Measurements from ENCODE around the gene OGFRL1.
"Not testable (repeated sequence)": the region's sequence is repeated elsewhere in the genome, so short reads cannot be mapped to it uniquely, and the experiment has no call there.

The OGFRL1 gene

DNA sequence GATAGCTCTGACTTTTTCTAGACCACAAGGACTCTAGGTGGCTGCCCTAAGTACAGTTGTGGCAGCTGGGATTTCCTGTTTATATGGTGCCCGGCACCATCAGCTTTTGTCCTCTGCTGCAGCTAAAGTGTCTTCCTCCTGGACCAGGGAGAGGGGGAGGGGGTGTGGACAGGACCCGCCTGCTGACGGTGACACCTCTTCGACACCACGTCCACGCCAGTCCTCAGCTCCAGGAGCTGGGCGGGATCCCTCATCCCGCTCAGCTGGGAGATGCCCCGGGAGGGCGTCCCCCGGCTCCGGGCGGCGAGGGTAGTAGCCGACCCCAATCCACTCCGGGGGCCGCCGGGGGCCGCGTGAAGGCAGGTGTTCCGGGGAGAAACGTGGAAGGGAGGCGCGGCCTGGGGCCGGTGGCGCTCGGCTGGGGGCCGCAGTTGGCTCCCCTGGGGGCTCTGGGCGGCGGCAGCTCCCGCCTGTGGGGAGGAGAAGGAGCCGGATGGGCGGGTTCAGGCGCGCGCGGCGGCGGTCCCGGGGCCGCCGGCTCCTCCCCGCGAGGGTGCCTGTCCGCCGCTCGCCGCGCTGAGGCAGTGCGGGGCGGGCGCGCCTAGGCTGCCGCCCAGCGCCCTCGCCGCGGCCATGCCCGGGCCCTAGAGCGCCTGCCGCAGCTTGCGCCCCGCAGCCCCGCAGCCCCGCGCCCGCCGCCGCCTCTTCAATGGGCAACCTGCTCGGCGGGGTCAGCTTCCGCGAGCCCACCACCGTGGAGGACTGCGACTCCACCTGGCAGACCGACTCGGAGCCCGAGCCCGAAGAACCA is at the start of gene OGFRL1:
OGFRL1 (plus strand) TSS at position 584 of the 811 bp plus-strand sequence; CDS start at position 710, 126 bp downstream.
- peak; percentile 68 for DNase-seq

DNA sequence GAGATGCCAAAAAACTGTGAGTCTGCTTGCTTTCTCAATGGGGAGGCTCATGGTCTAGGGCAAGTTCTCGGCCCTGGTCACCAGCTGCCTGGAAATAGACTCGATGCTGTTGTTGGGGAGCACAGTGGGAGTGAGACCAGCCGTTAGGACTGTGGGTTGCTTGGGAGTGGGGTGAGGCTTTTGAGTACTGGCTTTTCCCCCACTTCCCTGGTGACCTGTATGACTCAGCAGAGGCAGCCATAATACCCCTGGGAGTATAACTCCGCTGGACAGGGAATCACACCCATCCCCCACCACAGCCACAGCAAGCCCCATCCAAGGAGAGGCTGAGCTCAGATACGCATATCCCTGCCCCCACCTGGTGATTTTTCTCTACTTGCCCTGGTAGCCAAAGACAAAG is 48.9 kb upstream of the OGFRL1 start:
- no peak for DNase-seq

GRCh38 chr6:71245265-71246049 is 43.2 kb upstream of the OGFRL1 start:
- DNase-seq = no peak

- DNase-seq = no peak
Observed at GRCh38 chr6:71246596-71246995, 42.0 kb upstream of the OGFRL1 start.

GRCh38 chr6:71248306-71248765 is 40.3 kb upstream of the OGFRL1 start:
- no peak for DNase-seq

DNA sequence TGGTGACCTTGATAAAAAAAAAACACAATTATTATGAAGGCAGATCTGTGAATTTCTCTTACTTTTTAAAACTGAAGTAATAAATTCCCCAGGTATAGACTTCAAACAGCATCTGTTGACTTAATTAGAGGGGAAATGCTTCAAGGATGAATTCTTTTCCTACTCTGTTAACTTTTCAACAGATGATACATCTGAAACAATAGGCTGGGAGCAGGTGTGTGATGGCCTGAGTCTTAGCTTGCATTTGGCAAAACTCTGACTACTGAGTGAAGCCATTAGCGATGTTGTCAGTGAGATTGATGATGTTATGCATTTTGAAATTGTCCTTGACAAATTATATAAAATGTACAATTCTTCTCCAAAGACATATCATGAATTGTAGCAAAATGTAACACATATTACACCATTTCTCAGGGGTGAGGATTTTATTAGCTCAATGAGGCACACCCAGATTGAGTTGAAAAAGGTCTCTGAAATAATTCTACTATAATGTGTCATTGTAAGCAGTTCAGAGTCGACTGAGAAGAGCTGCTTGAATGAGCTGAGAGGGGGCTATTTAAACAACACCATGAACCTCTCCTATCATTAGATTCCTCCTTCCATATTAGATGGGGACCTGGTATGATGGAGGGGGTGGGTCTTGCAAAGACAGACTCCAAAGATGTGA is 39.6 kb upstream of the OGFRL1 start:
- no peak for DNase-seq

- no peak for DNase-seq
Observed at GRCh38 chr6:71250099-71250602, 38.5 kb upstream of the OGFRL1 start.

DNA sequence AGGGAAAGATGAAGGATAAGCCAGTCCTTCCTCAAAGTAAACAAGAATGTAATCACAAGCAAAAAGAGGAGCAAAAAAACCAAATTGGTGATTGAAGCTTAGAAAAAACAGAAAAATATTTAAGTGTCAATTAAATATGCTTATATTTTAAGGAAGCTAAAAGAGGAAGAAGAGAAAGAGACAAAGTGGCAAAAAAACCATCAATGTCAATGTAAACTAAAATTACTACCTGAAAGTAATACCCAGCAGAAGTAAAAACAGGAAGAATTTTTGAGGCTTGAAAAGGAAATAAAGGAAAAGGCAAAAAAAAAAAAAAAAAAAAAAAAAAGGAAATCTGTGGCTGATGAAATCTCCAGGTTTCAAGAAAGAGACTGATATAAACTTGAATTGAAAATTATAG is 36.2 kb upstream of the OGFRL1 start:
- DNase-seq = no peak

GRCh38 chr6:71252960-71253359 is 35.7 kb upstream of the OGFRL1 start:
- no peak for DNase-seq

DNA sequence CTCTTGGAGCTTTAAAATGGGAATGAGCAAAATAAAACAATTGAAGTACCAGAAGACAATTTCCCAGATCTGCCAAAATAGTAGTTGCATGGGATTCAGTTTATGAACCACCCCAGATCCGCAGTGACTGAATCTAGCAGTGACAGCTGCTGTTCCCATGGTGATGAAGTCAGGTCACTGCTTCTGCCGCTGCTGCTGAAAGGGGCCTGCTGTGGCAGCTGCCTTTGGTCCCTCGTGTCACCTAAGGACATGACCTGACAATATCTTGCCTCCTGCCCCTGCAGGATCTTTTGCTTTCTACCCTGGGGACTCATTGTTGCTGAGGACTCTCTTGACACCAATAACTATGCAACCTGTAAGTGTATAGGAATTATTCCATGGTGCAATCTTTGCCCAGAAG is 34.3 kb upstream of the OGFRL1 start:
- DNase-seq = no peak

DNA sequence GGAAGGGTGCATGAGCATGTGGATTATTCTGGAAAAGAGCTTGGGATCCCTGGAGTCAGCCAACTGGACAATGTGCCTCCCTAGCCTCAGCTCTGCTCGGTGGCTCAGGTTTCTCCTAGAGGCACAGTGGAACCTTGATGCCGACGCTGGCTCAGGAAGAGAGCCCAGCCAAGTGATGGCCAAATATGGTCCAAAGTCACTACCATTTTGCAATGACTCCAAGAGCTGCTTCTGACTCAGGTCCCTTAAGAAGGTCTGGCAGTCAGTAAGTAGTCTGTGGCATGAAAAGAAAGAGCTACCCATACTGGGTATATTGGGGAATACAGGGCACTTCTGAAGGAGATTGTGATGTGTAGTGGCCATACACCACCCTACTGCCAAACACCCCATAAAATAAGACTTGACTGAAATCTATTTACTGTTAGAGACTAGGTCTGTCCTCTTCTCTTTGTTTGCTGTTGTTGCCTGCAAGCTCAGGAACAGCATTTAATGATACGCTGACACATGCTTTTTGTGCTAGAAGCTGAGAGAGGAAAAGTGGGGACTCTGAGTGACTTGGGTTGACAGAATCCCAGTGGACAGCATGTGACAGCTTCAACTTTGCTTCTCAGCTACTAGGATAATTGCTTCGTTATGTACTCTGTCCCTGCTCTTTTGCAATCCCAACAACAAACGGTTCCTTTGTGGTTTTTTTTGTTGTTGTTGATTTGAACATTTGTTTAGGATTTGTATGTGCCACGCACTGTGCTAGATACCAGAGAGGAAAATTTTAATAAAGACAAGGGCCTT is 30.3 kb upstream of the OGFRL1 start:
- DNase-seq = no peak

DNA sequence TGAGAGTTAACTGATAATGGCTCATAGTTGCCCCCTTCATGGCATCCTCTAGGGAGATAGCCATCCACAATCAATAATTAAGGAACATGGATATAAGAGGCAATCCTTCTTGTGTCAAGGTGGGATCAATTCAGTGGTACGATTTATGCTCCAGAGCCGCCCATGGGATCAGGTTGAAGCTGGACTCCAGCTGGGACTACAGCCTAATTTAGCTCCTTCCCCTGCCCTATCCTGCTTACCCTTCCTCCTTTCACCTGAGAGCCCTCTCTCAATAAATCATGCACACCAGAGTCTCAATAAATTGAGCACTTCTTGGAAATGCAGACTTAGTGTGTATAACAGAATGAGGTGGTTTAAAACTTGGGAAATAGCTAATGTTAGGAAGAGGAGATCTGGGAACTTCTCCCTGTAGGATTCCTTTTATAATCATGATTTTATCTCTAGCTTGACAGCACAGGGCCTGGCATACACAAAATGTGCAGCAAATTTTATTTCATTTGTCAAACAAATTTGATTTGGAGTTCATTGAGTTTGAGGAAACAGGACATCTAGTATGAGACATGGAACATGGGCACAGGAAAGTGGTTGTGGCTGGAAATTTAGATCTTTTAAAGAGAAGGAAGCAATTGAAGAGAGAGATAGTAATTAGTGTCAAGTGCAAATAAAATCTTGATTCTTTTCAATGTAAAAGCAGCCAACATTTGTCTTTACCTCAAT is 28.6 kb upstream of the OGFRL1 start:
- DNase-seq = no peak

- no peak for DNase-seq
Observed at GRCh38 chr6:71262914-71263313, 25.7 kb upstream of the OGFRL1 start.

- not testable (repeated sequence) for DNase-seq
Observed at GRCh38 chr6:71266392-71266791, 22.2 kb upstream of the OGFRL1 start.

DNA sequence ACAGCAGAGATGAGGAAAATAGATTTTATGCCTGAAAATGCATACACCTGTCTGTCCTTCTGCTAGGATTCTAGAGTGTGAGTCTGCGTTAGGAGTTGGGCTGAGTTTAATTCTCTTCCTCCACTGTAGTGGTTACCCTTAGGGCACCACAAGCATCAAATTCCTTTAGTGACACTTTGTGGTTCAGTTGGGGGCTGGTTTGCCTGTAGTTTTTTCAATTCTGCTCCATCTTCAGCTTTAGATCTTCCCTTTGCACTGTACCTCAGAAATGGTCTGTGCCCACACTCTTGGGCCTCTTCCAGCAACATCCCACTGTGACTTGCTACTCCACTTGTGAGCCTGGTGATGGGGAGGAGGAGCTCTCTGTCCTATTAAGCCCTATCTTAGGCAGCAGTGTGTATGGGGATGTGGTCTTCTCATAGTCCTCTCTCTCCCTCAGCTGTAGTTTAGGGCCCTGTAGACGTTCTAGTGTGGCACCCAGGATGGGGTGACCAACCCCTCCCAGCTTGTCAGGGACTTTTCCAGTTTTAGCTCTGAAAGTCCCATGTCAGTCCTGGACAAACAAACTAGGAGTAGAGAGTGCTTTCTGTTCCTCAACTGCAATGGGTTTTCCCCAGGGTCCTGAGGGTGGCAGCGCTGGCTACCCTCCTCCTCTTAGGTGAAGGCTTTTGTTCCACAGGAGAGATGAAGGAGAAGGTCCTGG is 19.7 kb upstream of the OGFRL1 start:
- DNase-seq = no peak

DNA sequence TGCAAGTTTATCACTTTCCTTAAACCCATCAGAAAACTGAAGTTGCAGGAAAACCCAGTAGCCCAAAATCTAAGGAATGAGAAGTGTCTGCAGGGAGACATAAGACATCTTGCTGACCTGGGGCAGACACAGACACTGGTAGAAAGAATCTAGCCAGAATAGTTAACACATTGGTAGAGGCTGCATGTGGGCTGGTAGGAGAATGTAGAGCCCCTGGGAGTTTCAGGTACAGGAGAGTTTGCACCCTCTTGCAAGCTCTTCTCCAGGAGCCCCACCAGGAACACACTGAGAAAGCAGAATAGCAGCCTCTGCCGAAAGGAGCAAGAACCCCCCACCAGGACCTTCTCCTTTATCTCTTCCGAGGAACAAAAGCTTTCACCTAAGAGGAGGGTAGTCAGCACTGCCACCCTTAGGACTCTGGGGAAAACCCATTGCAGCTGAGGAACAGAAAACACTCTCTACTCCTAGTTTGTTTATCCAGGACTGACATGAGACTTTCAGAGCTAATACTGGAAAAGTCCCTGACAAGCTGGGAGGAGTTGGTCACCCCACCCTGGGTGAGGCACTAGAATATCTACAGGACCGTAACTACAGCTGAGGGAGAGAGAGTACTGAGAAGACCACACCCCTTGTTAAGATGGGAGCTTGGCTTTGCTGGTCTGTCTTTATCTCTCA is 10.5 kb upstream of the OGFRL1 start:
- peak; percentile 87 for DNase-seq

- DNase-seq = no peak
Observed at GRCh38 chr6:71279321-71279720, 9.3 kb upstream of the OGFRL1 start.

DNA sequence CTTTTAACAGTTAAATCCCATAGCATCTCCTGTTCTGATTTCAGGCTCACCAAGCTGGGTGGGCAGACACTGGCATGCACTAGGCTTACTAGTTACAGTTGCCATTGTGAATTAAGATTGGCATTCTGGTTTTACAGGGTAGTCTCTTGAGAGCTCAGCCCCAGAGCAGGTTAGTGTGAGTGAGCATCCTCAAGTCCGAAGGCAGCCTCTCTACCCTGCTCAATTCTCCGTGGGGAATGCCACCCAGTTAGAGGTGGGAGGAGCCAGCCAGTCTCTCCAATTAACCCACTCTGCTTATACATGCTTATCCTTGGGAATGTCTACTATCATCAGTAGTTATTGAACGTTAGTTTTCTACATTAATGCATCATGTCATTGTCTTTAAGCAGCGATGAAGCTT is 8.9 kb upstream of the OGFRL1 start:
- DNase-seq = no peak

DNA sequence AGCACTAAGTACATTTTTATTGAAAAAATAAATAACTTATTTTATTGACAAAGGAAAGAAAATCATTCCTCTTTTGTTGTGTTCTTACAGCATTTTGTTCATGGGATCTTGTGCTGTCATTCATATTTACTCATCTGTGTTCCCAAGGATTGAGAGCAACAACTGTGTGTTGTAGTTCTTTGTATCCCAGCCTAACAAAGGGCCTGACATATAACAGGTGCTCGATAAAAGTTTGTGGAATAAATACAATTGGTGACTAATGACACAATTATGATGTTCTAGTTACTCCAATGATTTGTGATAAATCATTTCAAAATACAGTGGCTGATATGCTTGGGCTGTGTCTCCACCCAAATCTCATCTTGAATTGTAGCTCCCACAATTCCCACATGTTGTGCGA is 7.9 kb upstream of the OGFRL1 start:
- no peak for DNase-seq

GRCh38 chr6:71284785-71285184 is 3.8 kb upstream of the OGFRL1 start:
- no peak for DNase-seq

- no peak for DNase-seq
Observed at GRCh38 chr6:71287038-71287437, 1.6 kb upstream of the OGFRL1 start.
